ENCODE measurements around the gene C1orf53. TPM values are rescaled to one million over a fixed set of nuclear protein-coding genes. Genes with fewer than 3 reads are reported as not detected.
A peak's percentile ranks its signal among the peaks of the same experiment; 100 is the strongest.

Gene C1orf53
- total and polyA plus RNA-seq, 9 of the 15 experiments (the other 6 are each of a cell fraction or from before 2014, with no cell fraction given): 0.31 to 3.2 (median 2.3) TPM

GRCh38 chr1:197907846-197908616 is 5.6 kb downstream of the C1orf53 start:
- peaks cover 34 to 53% of the 10 kb centered on the region in 2 experiments for H3K27me3 ChIP-seq (ENCODE audit: control insufficient read depth in 2 of 2, insufficient read depth in 2 of 2, low read length in 2 of 2)
- ChIA-PET POLR2A (interaction anchor here (0.9 kb wide), 1 partner anchor 9 kb away, joined by 4 read pairs; the partner anchor contains the start of gene LHX9), CTCF (ENCODE audit: low intra/inter-chr PET ratio) (no interaction called here)
- H3K36me3 ChIP-seq (ENCODE audit: control insufficient read depth, insufficient read depth, low read length): no peaks in the 10 kb centered on the region
- TF ChIP-seq ZKSCAN3 (CRISPR knock-in tag; IDR thresholded peaks at IDR 0.05) (no peak), TAF9B (IDR thresholded peaks at IDR 0.05; ENCODE audit: partially characterized antibody) (no peak), ZNF436 (CRISPR knock-in tag; IDR thresholded peaks at IDR 0.05) (no peak), PKNOX1 (IDR thresholded peaks at IDR 0.05) (no peak)
- BruUV-seq (replicated peaks): no TSS peak
- H3K79me2 ChIP-seq (ENCODE audit: control insufficient read depth, insufficient read depth, low read length): no peaks in the 10 kb centered on the region
- H3K9me3 ChIP-seq (replicated peaks; ENCODE audit: control insufficient read depth, insufficient read depth, low read depth, low read length): no peaks in the 10 kb centered on the region
- intact Hi-C loops (cut with micrococcal nuclease) (no loop called here), in situ Hi-C loops (cut with MboI) (no loop called here)
- H3K4me1 ChIP-seq (replicated peaks in 1 of 2; ENCODE audit: control insufficient read depth in 2 of 2, insufficient read depth in 2 of 2, low read length in 2 of 2): peaks cover 4 to 13% of the 10 kb centered on the region in 2 experiments; a peak in 3 of 5 replicates
- DNase-seq (ENCODE audit: extremely low read depth in 1 of 4, low spot score in 3 of 4) (no peak), FAIRE-seq (no peak), ATAC-seq (no peak)
- H3K4me2 ChIP-seq (ENCODE audit: insufficient read depth, low read length): no peak overlapping the region
- H3K9ac ChIP-seq (ENCODE audit: insufficient read depth in 1 of 2, low read depth in 2 of 2, low read length in 2 of 2): no peak overlapping the region
- peak overlapping the region; percentile 50; the same call in 1 of the 2 replicates for H2AFZ ChIP-seq (ENCODE audit: low read depth, low read length)
- H3K9me1 ChIP-seq (ENCODE audit: control insufficient read depth, insufficient read depth, low read length): no peaks in the 10 kb centered on the region
- no peak overlapping the region for H3K27ac ChIP-seq (ENCODE audit: extremely low read depth, low read depth, low read length)
- H3K4me3 ChIP-seq: no peak overlapping the region
- 14% methylated on average over 3 of the region's 3 CpGs for WGBS (ENCODE audit: insufficient coverage, low coverage, missing lambda C conversion rate)
- H4K20me1 ChIP-seq (replicated peaks; ENCODE audit: control insufficient read depth, insufficient read depth, low read length): no peaks in the 10 kb centered on the region
